Measurements from ENCODE around the gene TXNL1.
A peak's percentile ranks its signal among the peaks of the same experiment; 100 is the strongest.
"Not testable (repeated sequence)": the region's sequence is repeated elsewhere in the genome, so short reads cannot be mapped to it uniquely, and the experiment has no call there.

Gene TXNL1

DNA sequence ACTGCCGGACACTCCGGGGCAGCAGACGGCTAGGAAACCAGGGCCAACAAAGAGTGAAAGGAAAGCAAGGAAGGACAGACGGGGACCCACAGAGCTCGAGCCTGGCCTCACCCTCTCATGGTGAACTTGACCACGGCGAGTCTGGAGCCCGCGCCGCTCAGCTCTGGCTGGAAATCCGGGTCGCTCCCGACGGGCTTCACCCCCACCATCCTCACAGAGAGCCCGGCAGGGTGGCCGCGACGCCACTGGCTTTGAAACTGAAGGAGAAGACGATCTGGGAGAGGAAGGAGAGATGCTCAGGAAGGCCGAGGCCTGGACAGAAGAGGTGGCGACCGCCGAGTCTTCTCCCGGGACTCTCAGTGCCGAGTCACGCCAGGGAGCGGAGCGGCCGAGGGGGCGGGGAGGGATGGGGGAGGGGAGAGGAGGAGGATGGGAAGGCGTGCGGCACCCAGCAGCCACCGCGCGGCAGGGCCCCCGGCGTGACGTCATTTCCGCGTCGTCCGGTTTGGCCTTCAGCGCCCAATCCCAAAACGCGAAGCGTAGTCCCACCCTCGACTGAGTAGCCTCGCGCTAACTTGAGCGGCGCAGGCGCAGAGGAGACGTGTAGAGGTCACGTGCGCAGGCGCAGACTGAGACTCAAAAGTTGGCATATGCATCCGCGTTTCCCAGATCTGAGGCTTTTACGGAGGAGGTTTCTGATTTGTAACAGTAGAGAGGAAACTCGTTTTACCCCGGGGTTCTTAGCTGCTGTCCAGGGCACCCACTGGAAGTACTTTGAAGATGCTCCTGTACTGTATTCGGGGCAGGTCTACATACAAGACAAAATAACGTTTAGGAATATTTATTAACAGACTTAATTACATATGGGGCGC is at the start of gene TXNL1:
Gene TXNL1, minus strand, starts transcription at position 361 of the 872 bp plus-strand sequence. Its CDS starts 152 bp downstream, at position 209.
- peaks cover 9% of the 10 kb centered on the region for H3K36me3 Mint-ChIP-seq
- DNase-seq (ENCODE audit: low spot score in 2 of 2) (peak; percentile 96 to 98), ATAC-seq (ENCODE audit: low read depth) (peak; percentile 96)
- peaks cover 1% of the 10 kb centered on the region for H3K9me3 Mint-ChIP-seq
- peak within 1 kb of the TSS; percentile 94 for H3K27ac Mint-ChIP-seq
- peak within 1 kb of the TSS; percentile 96 for H3K4me3 Mint-ChIP-seq
- no peaks in the 10 kb centered on the region for H3K27me3 Mint-ChIP-seq
- peaks cover 32% of the 10 kb centered on the region for H3K4me1 Mint-ChIP-seq

DNA sequence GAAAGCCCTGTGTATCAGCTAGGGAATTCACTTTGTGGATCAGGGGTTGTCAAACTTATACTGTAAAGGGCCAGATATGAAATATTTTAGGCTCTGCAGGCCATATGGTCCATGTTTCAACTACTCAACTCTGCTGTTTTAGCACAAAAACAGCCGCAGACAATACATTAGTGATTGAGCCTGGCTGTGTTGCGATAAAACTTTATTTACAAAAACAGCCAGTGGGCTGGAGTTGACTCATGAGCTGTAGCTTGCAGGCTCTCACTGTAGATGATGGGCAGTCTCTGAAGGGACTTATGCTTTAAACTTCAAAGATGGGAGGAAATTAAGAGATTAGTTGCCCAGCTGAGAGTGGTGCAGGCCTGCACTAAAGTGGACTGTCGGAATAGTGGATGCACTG is 45.9 kb upstream of the TXNL1 start:
- ATAC-seq (ENCODE audit: low read depth), result no peak
- DNase-seq (ENCODE audit: low spot score in 2 of 2), result no peak
- peaks cover 23% of the 10 kb centered on the region for H3K36me3 Mint-ChIP-seq

DNA sequence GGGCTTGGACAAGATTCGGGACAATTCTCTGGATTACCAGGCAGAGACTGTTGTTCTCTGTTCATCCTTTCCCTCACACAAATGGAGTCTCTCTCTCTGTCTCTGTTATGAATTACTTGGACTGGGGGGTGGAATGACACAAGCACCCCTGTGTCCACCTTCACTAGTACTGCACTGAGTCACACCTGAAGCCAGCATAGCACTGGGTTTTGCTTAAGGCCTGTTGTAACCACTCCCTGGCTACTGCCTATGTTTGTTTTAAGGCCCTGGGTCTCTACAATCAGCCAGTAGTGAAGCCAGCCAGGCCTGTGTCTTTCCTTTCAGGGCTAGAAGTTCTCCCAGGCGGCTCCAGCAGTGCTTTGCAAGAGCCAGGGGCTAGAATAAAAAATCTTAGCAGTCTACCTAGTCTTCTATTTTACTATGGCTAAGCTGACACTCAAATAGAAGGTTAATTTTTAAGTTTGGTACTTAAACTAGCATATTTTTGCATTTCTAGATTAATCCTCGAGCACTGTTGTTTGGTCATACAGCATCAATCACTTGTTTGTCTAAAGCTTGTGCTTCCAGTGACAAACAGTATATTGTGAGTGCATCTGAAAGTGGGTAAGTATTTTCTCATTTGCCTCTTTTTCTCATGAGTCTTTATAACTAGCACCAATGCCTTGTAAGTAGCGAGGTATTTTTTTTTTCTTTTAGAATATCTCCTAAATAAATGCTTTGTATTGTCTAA is 40.6 kb upstream of the TXNL1 start:
- DNase-seq (ENCODE audit: low spot score in 2 of 2) (no peak), ATAC-seq (ENCODE audit: low read depth) (no peak)
- no peak overlapping the region for H3K27ac Mint-ChIP-seq
- peaks cover 6% of the 10 kb centered on the region for H3K9me3 Mint-ChIP-seq
- H3K36me3 Mint-ChIP-seq, result peaks cover 36% of the 10 kb centered on the region
- H3K4me3 Mint-ChIP-seq, result no peak overlapping the region
- no peaks in the 10 kb centered on the region for H3K4me1 Mint-ChIP-seq
- H3K27me3 Mint-ChIP-seq, result no peaks in the 10 kb centered on the region

More for the DNA sequence above, 45.9 kb upstream of the TXNL1 start:
- Mint-ChIP-seq H3K9me3 (no peaks in the 10 kb centered on the region), H3K27me3 (no peaks in the 10 kb centered on the region), H3K4me3 (no peak overlapping the region), H3K27ac (peak overlapping the region; percentile 60), H3K4me1 (peaks cover 2% of the 10 kb centered on the region)

DNA sequence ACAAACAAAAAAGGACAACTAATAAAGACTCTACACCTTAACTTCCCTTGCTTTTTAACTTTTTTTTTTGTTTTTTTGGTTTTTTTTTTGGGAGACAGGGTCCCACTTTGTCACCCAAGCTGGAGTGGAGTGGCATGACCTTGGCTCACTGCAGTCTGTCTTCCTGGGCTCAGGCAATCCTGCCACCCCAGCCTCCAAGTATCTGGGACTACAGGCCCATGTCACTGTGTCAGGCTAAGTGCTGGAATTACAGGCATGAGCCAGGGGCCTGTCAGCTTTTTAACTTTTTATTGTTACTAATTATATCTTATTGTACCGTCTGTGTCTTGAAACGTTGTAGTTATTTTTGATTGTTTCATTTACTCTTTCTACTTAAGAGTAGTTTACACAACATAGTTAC is 38.2 kb upstream of the TXNL1 start:
- Mint-ChIP-seq H3K27ac (no peak overlapping the region), H3K9me3 (peaks cover 6% of the 10 kb centered on the region), H3K27me3 (no peaks in the 10 kb centered on the region), H3K4me3 (no peak overlapping the region), H3K4me1 (no peaks in the 10 kb centered on the region), H3K36me3 (peaks cover 33% of the 10 kb centered on the region)
- ATAC-seq (ENCODE audit: low read depth), result no peak
- DNase-seq (ENCODE audit: low spot score in 2 of 2), result no peak

DNA sequence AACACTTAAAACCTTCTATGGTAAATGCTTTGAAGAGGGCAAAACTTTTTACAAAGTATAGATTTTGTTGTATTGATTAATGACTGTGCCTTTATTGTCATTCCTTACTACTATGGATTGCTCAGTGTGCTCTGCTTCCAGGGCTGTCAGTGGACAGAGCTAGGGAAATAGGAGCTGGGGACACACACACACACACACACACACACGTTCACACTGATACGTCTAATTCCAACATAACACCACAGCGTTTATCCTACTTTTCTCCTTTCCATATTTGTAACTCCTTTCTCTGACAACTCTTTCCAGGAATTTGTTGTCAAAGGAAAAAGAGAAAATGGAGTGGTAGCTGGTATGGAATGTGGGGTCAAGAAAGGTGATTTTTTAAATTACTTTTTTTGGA is 34.6 kb upstream of the TXNL1 start:
- DNase-seq (ENCODE audit: low spot score in 2 of 2), result no peak
- Mint-ChIP-seq H3K9me3 (peaks cover 4% of the 10 kb centered on the region), H3K27me3 (no peaks in the 10 kb centered on the region), H3K36me3 (peaks cover 30% of the 10 kb centered on the region), H3K4me1 (peaks cover 7% of the 10 kb centered on the region), H3K4me3 (no peak overlapping the region), H3K27ac (no peak overlapping the region)
- no peak for ATAC-seq (ENCODE audit: low read depth)

DNA sequence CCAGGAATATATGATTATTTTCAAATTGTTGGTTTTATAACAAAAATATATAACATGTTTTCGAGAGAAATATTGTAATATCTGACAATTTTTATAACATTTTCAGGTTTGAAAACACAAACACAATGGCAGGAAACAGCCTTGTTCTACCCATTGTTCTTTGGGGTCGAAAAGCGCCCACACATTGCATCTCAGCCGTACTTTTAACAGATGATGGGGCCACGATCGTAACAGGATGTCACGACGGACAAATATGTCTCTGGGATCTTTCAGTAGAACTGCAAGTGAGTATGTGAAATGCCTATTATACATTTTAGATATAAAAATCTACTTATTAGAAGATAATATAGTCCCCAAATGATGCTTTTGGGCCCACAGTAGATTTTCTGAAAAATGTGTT is 34.0 kb upstream of the TXNL1 start:
- DNase-seq (ENCODE audit: low spot score in 2 of 2) (no peak), ATAC-seq (ENCODE audit: low read depth) (no peak)
- peaks cover 8% of the 10 kb centered on the region for H3K4me1 Mint-ChIP-seq
- H3K27me3 Mint-ChIP-seq, result no peaks in the 10 kb centered on the region
- peaks cover 24% of the 10 kb centered on the region for H3K36me3 Mint-ChIP-seq
- no peak overlapping the region for H3K27ac Mint-ChIP-seq
- H3K9me3 Mint-ChIP-seq, result no peaks in the 10 kb centered on the region
- no peak overlapping the region for H3K4me3 Mint-ChIP-seq

DNA sequence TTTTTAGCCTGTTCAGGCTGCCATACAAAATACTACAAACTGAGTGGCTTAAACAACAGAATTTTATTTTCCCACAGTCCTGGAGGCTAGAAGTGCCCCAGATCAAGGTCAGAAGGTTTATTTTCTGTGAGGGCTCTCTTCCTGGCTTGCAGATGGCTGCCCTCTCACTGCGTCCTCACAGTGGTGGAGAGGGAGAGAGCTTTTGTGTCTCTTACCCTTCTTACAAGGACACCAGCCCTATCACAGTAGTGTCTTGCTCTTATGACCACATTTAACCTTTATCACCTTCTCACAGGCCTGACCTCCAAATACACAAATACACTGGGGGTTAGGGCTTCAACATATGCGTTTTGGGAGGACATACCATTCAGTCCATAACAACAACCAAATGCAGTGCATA is 24.5 kb upstream of the TXNL1 start:
- Mint-ChIP-seq H3K27me3 (no peaks in the 10 kb centered on the region), H3K4me3 (no peak overlapping the region), H3K4me1 (peaks cover 20% of the 10 kb centered on the region), H3K27ac (no peak overlapping the region), H3K9me3 (no peaks in the 10 kb centered on the region), H3K36me3 (peaks cover 12% of the 10 kb centered on the region)
- ATAC-seq (ENCODE audit: low read depth) (no peak), DNase-seq (ENCODE audit: low spot score in 2 of 2) (no peak)

DNA sequence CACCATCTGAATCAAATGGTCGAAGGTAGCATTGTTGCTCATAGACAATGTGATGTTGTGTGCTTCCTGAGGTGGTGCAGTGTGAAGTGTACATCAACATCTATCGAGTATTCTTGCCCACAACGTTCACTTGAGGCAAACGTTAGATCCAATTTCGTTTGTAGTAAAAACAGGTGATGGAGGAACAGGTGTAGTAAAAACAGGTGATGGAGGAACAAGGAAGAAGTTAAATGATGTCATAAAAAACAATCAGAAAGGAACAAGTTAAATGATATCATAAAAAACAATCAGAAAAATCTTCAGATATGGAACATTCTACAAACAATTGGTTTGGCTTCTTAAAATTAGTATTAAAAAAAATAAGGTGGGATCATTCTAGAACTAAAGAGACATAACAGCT is 24.1 kb upstream of the TXNL1 start:
- Mint-ChIP-seq H3K27me3 (no peaks in the 10 kb centered on the region), H3K4me1 (peaks cover 20% of the 10 kb centered on the region), H3K36me3 (peaks cover 13% of the 10 kb centered on the region), H3K4me3 (no peak overlapping the region), H3K9me3 (no peaks in the 10 kb centered on the region), H3K27ac (no peak overlapping the region)
- DNase-seq (ENCODE audit: low spot score in 2 of 2) (no peak), ATAC-seq (ENCODE audit: low read depth) (no peak)

DNA sequence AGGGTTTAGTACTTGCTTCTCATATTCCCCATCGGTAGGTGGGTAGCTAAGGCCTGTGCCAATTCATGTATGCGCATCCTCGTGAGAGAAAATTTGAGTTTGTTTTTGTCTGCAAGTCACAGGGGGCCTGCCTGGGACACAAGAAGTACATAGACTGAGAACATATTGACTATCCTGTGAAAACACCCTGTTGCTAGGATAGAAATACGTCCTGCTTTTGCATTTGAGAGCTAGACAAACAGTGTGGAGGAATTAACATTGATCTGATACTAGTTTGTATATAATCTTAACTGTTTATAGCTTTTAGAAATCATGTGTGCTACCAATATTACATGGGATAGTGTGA is 23.6 kb upstream of the TXNL1 start:
- DNase-seq (ENCODE audit: low spot score in 2 of 2) (no peak), ATAC-seq (ENCODE audit: low read depth) (no peak)
- Mint-ChIP-seq H3K4me1 (peaks cover 17% of the 10 kb centered on the region), H3K9me3 (no peaks in the 10 kb centered on the region), H3K36me3 (peaks cover 13% of the 10 kb centered on the region), H3K4me3 (no peak overlapping the region), H3K27ac (no peak overlapping the region), H3K27me3 (no peaks in the 10 kb centered on the region)

DNA sequence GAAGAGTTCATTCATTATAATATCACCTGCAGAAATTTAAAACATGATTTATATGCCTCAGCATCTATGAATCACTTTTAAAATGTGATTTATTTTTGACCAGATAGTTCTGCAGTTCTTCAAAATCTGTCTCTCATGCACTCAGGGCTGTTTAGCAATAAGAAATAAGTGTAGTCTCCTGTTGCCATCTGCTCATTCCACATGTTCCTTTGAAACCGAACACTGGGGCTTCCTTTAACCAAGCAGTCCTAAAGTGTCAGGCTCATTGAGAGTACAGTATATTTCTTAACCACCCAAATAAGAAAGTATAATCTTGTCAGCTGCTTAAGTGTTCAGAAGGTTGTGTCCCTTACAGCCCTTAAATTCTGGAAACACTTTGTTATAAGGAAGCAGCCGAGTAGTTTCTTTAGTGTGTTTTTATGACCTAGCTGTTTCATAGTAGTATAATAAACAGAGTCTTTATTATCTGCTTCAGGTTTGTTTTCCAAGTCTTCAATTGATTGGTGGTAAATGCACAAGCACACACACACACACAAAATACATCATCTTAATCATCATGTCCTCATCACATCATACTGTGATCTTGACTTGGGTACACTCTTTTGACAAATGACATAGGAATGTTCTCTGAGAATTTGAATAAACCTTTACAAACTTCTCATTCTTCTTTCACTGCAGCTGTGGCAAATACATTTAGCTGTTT is 23.1 kb upstream of the TXNL1 start:
- Mint-ChIP-seq H3K27me3 (no peaks in the 10 kb centered on the region), H3K4me1 (peaks cover 15% of the 10 kb centered on the region), H3K9me3 (no peaks in the 10 kb centered on the region), H3K4me3 (no peak overlapping the region), H3K27ac (no peak overlapping the region), H3K36me3 (peaks cover 13% of the 10 kb centered on the region)
- DNase-seq (ENCODE audit: low spot score in 2 of 2) (no peak), ATAC-seq (ENCODE audit: low read depth) (no peak)

DNA sequence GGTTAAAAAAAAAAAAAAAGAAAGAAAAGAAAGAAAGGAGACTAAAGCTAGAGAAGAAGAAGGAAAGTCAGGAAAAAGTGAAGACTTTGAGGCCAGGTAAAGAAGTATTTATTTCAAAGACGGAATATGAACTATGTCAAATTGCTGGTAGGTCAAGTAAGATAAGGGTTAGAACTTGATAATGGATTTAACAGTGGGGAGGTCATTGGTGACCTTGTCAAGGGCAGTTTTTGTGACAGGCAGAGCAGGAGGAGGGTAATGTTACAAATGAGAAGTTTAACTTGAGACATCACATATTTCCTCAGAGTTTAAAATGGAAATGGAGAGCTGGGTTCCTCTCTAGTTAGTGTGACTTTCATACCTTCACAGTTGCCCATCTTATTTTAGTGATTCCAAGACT is 22.3 kb upstream of the TXNL1 start:
- peaks cover 13% of the 10 kb centered on the region for H3K36me3 Mint-ChIP-seq
- no peak overlapping the region for H3K4me3 Mint-ChIP-seq
- ATAC-seq (ENCODE audit: low read depth) (no peak), DNase-seq (ENCODE audit: low spot score in 2 of 2) (no peak)
- peaks cover 13% of the 10 kb centered on the region for H3K4me1 Mint-ChIP-seq
- no peaks in the 10 kb centered on the region for H3K27me3 Mint-ChIP-seq
- no peak overlapping the region for H3K27ac Mint-ChIP-seq
- no peaks in the 10 kb centered on the region for H3K9me3 Mint-ChIP-seq

DNA sequence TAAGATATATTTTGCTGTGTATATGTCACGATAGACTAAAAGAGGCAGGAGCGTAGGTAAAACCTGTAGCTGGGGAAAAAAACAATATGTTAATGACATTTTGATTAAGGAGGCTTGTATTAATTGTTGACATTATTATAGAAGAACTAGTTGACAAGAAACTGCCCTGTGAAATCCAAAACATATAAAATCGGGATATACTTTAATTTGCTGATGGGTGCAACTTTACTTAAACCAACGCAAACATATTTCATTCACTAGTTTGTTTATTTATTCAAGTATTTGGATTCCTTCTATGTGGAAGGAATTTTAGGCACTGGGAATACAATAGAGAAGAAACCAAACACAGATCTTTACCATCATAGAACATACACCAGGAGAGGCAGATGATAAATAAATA is 20.7 kb upstream of the TXNL1 start:
- Mint-ChIP-seq H3K9me3 (peaks cover 3% of the 10 kb centered on the region), H3K4me3 (no peak overlapping the region), H3K27me3 (no peaks in the 10 kb centered on the region), H3K36me3 (peaks cover 16% of the 10 kb centered on the region), H3K27ac (no peak overlapping the region), H3K4me1 (peaks cover 17% of the 10 kb centered on the region)
- DNase-seq (ENCODE audit: low spot score in 2 of 2) (no peak), ATAC-seq (ENCODE audit: low read depth) (no peak)

DNA sequence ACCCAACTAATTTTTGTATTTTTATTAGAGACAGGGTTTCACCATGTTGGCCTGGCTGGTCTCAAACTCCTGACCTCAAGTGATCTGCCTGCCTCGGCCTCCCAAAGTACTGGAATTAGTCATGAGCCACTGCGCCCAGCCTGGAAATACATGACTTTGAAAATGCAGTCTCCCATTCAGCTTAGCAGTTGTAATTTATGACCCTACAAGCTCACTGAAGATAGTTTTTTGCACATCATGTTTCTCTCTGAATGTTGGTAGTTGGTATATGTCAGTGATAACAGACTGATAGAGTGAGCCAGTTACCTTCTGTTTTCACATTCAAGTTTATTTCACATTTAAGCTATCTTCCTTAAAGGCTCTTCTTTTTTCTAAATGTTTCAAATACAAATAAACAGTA is 19.9 kb upstream of the TXNL1 start:
- Mint-ChIP-seq H3K36me3 (peaks cover 16% of the 10 kb centered on the region), H3K27me3 (no peaks in the 10 kb centered on the region), H3K4me1 (peaks cover 20% of the 10 kb centered on the region), H3K4me3 (no peak overlapping the region), H3K27ac (no peak overlapping the region), H3K9me3 (peaks cover 3% of the 10 kb centered on the region)
- DNase-seq (ENCODE audit: low spot score in 2 of 2), result no peak
- no peak for ATAC-seq (ENCODE audit: low read depth)

DNA sequence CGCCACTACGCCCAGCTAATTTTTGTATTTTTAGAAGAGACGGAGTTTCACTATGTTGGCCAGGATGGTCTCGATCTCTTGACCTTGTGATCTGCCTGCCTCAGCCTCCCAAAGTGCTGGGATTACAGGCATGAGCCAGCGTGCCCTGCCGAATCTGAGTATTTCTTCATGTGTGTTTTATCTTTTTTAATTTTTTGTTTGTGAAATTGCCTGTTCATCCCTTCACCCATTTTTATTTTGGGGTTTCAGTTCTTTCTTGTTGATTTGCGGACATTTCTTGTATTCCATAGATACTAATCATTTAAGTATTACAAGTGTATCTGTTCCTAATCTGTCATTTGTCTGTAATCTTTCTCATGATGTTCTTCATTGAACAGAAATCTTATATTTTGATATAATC is 15.9 kb upstream of the TXNL1 start:
- not testable (repeated sequence) for ATAC-seq (ENCODE audit: low read depth); H3K27me3 Mint-ChIP-seq; H3K4me3 Mint-ChIP-seq; H3K9me3 Mint-ChIP-seq; DNase-seq (ENCODE audit: low spot score in 2 of 2); H3K36me3 Mint-ChIP-seq; H3K27ac Mint-ChIP-seq
- peaks cover 30% of the 10 kb centered on the region for H3K4me1 Mint-ChIP-seq

Measured in memory B cell (primary cell).